ENCODE measurements around the gene SEMA3G.

SEMA3G gene

DNA sequence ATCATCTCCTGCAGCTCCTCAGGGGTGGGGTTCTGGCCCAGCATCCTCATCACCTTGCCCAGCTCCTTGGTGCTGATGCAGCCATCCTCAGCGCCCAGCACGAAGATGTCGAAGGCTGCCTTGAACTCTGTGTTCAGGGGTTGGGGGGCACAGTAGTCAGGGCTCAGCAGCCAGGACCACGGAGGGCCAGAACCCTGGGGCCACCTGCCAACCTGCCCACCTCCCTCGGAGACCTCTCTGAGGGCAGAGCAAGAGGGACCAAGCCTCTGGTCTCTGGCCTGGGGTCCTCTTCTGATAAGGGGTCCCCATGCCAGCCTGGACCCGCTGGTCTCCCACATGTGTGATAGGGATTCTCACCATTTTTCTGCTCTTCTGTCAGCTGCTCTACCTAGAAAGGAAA lies 7.2 kb upstream of the SEMA3G start:
- TF ChIP-seq, protein P1, sequence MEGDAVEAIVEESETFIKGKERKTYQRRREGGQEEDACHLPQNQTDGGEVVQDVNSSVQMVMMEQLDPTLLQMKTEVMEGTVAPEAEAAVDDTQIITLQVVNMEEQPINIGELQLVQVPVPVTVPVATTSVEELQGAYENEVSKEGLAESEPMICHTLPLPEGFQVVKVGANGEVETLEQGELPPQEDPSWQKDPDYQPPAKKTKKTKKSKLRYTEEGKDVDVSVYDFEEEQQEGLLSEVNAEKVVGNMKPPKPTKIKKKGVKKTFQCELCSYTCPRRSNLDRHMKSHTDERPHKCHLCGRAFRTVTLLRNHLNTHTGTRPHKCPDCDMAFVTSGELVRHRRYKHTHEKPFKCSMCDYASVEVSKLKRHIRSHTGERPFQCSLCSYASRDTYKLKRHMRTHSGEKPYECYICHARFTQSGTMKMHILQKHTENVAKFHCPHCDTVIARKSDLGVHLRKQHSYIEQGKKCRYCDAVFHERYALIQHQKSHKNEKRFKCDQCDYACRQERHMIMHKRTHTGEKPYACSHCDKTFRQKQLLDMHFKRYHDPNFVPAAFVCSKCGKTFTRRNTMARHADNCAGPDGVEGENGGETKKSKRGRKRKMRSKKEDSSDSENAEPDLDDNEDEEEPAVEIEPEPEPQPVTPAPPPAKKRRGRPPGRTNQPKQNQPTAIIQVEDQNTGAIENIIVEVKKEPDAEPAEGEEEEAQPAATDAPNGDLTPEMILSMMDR (IDR thresholded peaks at IDR 0.05; ENCODE audit: low read depth, low read length, poor library complexity, severe bottlenecking) = no peak
- no peak for TF ChIP-seq EZH2phosphoT487 (IDR thresholded peaks at IDR 0.05; ENCODE audit: borderline replicate concordance, low read length)
- Histone ChIP-seq H3K27ac (ENCODE audit: low read depth, low read length) (no peak overlapping the region), H3K79me2 (ENCODE audit: control insufficient read depth, low read length) (peaks cover 23% of the 10 kb centered on the region), H4K20me1 (ENCODE audit: control insufficient read depth, insufficient read depth, low read depth, low read length) (no peaks in the 10 kb centered on the region), H3K9me3 (ENCODE audit: control insufficient read depth, insufficient read depth, low read length) (no peaks in the 10 kb centered on the region), H3K36me3 (ENCODE audit: control insufficient read depth, low read length) (peaks cover 8% of the 10 kb centered on the region), H3K4me2 (ENCODE audit: low read length) (no peak overlapping the region), H3F3A (ENCODE audit: control insufficient read depth, insufficient read depth) (no peaks in the 10 kb centered on the region), H3K9me2 (replicated peaks; ENCODE audit: control insufficient read depth, low read length) (no peaks in the 10 kb centered on the region), H3K4me3 (ENCODE audit: low read length) (no peak overlapping the region), H3K27me3 (ENCODE audit: control insufficient read depth, low read length) (no peaks in the 10 kb centered on the region), H3K4me1 (ENCODE audit: control insufficient read depth, low read length) (peaks cover 18% of the 10 kb centered on the region)

DNA sequence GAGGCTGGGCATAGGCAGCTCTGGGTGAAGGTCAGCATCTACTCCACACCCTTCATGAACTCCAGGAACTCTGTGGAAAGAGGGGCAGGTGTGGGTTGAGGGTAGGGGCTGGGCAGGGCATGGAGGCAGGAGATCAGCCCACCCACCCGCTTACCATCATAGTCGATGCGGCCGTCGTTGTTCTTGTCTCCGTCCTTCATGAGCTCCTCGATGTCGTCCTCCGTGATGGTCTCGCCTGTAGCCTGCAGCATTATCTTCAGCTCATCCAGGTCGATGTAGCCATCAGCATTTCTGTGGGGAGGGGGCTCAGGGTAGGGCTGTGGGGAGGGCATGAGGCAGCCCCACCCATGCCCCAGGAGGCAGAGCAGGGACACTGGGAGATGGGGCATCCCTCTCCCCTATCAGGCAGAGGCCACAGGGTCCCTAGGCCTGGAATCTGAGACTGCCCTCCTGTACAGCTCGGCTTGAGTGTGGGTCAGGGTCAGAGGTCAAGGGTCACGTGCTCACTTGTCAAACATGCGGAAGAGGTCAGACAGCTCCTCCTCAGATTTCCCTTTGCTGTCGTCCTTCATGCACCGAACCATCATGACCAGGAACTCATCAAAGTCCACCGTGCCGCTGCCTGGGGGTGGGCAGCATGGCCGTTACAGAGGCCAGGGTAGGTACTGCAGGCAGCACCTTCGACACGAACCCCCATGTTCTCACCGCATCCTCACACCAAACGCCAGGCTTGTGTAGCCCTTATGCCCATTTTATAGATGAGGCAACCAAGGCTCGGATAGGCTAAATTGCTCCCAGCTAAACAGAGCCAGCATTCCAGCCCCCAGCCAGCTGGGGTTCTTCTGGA lies 6.6 kb upstream of the SEMA3G start:
- Histone ChIP-seq H3F3A (ENCODE audit: control insufficient read depth, insufficient read depth) (no peaks in the 10 kb centered on the region), H3K4me1 (ENCODE audit: control insufficient read depth, low read length) (peaks cover 12% of the 10 kb centered on the region), H3K9me2 (replicated peaks; ENCODE audit: control insufficient read depth, low read length) (no peaks in the 10 kb centered on the region), H3K4me3 (ENCODE audit: low read length) (no peak overlapping the region), H3K4me2 (ENCODE audit: low read length) (no peak overlapping the region), H3K79me2 (ENCODE audit: control insufficient read depth, low read length) (peaks cover 17% of the 10 kb centered on the region), H4K20me1 (ENCODE audit: control insufficient read depth, insufficient read depth, low read depth, low read length) (no peaks in the 10 kb centered on the region), H3K36me3 (ENCODE audit: control insufficient read depth, low read length) (peaks cover 5% of the 10 kb centered on the region), H3K27ac (ENCODE audit: low read depth, low read length) (no peak overlapping the region), H3K27me3 (ENCODE audit: control insufficient read depth, low read length) (no peaks in the 10 kb centered on the region), H3K9me3 (ENCODE audit: control insufficient read depth, insufficient read depth, low read length) (no peaks in the 10 kb centered on the region)
- TF ChIP-seq, protein P1 (IDR thresholded peaks at IDR 0.05; ENCODE audit: low read depth, low read length, poor library complexity, severe bottlenecking) = no peak
- no peak for TF ChIP-seq EZH2phosphoT487 (IDR thresholded peaks at IDR 0.05; ENCODE audit: borderline replicate concordance, low read length)

DNA sequence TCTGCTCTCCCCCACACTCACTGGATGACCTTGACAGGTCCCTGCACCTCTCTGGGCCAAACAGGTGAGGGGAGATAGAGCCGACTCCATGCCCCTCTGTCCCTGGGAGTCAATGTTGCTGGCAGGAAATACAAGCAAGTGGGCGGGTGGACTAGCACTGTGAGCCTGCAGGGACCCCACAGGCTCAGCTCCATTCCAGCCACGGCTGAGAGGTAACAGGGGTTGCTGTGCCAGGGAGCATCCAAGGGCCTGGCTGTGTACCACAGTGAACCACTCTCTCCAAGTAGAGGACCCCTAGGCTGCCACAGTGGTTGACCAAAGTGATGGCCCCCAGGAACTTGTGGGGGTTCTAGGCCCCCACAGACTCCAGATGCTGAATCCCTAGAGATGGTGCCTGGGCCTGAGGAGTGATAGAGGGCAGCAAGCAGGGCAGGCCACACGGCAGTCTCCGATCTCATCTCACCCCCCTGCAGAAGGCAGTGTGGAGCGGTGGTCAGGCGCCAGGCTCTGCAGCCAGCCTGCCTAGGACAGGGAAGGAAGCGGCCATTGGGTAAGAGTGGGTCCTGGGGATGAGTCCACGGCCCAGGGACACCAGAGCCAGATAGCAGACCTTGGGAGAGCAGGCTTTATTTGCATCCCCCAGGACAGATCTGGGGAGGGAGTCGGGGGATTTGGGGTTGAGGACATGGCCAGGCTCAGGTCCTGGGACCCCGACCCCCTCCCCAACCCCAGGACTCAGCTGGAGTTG lies 5.8 kb upstream of the SEMA3G start:
- Histone ChIP-seq H3K4me2 (ENCODE audit: low read length) (no peak overlapping the region), H3K4me3 (ENCODE audit: low read length) (no peak overlapping the region), H3F3A (ENCODE audit: control insufficient read depth, insufficient read depth) (no peaks in the 10 kb centered on the region), H3K27me3 (ENCODE audit: control insufficient read depth, low read length) (no peaks in the 10 kb centered on the region), H3K36me3 (ENCODE audit: control insufficient read depth, low read length) (peaks cover 2% of the 10 kb centered on the region), H3K27ac (ENCODE audit: low read depth, low read length) (no peak overlapping the region), H3K9me3 (ENCODE audit: control insufficient read depth, insufficient read depth, low read length) (no peaks in the 10 kb centered on the region), H3K79me2 (ENCODE audit: control insufficient read depth, low read length) (peaks cover 9% of the 10 kb centered on the region), H4K20me1 (ENCODE audit: control insufficient read depth, insufficient read depth, low read depth, low read length) (no peaks in the 10 kb centered on the region), H3K9me2 (replicated peaks; ENCODE audit: control insufficient read depth, low read length) (no peaks in the 10 kb centered on the region), H3K4me1 (ENCODE audit: control insufficient read depth, low read length) (peaks cover 9% of the 10 kb centered on the region)
- TF ChIP-seq, protein P1 (IDR thresholded peaks at IDR 0.05; ENCODE audit: low read depth, low read length, poor library complexity, severe bottlenecking) = no peak
- no peak for TF ChIP-seq EZH2phosphoT487 (IDR thresholded peaks at IDR 0.05; ENCODE audit: borderline replicate concordance, low read length)
